ENCODE measurements around the gene EHD1. TPM values are rescaled to one million over a fixed set of nuclear protein-coding genes. Genes with fewer than 3 reads are reported as not detected.

EHD1 gene
- total and polyA plus RNA-seq, 9 of the 15 experiments (the other 6 are each of a cell fraction or from before 2014, with no cell fraction given) = 0.46 to 65.0 (median 16.4) TPM

DNA sequence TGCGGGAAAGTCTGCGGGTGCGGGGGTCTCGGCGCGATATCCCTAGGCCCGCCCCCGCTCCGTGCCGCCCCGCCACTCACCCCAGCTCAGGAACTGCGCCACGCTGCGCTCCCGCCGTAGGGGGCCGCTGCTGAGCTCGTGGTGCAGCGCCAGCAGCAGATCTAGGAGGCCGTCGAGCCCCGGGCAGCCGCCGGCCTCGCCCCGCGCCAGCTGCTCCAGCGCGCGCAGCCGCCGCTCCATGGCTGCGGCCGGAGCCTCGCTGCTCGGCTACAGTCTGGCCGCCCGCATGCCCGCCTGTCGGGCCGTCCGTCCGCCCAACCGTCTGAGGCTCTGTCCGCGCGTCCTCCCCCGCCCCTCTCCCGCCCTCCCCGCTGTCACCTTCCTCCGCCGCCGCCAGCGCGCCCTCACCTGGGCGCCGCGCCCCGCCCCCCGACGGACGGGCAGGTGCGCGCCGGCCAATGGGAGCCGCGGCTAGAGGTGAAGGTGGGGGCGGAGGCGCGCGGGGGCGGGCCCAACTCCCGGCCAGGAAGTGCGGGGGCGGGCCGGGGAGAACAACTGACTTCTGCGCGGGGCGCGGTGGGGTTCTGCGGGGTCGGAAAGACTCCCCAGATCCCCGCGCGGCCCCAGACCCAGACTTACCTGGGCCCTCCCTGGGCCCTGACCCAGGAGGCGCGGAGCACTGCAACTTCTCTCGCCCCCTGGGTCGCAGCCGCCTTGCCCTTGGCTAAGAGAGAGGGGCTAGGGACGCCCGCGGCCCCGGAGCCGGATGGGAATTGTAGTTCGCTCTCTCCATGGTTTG is 33.9 kb downstream of the EHD1 start, which contains the start of gene CDC42BPG (continued):
- TF ChIP-seq, protein P1, sequence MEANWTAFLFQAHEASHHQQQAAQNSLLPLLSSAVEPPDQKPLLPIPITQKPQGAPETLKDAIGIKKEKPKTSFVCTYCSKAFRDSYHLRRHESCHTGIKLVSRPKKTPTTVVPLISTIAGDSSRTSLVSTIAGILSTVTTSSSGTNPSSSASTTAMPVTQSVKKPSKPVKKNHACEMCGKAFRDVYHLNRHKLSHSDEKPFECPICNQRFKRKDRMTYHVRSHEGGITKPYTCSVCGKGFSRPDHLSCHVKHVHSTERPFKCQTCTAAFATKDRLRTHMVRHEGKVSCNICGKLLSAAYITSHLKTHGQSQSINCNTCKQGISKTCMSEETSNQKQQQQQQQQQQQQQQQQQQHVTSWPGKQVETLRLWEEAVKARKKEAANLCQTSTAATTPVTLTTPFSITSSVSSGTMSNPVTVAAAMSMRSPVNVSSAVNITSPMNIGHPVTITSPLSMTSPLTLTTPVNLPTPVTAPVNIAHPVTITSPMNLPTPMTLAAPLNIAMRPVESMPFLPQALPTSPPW (CRISPR knock-in tag; IDR thresholded peaks at IDR 0.05) = peak; percentile 88
- TF ChIP-seq TCFL5 (CRISPR knock-in tag; conservative IDR thresholded peaks at IDR 0.05) (no peak), PHB (CRISPR knock-in tag; IDR thresholded peaks at IDR 0.05) (no peak), KHSRP (IDR thresholded peaks at IDR 0.05) (no peak), ZNF239 (CRISPR knock-in tag; IDR thresholded peaks at IDR 0.05) (no peak), BRCA1 (IDR thresholded peaks at IDR 0.05) (no peak), BRCA1 (CRISPR knock-in tag; IDR thresholded peaks at IDR 0.05) (no peak), LARP7 (IDR thresholded peaks at IDR 0.05) (no peak), HLTF (IDR thresholded peaks at IDR 0.05) (no peak), PPARD (CRISPR knock-in tag; IDR thresholded peaks at IDR 0.05) (no peak), TCF3 (CRISPR knock-in tag; IDR thresholded peaks at IDR 0.05) (no peak), SLC30A9 (CRISPR knock-in tag; IDR thresholded peaks at IDR 0.05) (no peak), SRF (CRISPR knock-in tag; IDR thresholded peaks at IDR 0.05) (no peak), KDM5B (IDR thresholded peaks at IDR 0.05; ENCODE audit: insufficient replicate concordance, low read depth, low read length) (peak; percentile 17), U2AF2 (optimal IDR thresholded peaks at IDR 0.05; ENCODE audit: low read depth, low read length) (no peak), ZNF274 (IDR thresholded peaks at IDR 0.05; ENCODE audit: borderline replicate concordance, low read depth, low read length) (no peak)
- TF ChIP-seq, protein P2, sequence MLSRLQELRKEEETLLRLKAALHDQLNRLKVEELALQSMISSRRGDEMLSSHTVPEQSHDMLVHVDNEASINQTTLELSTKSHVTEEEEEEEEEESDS (CRISPR knock-in tag; IDR thresholded peaks at IDR 0.05) = no peak
- TF ChIP-seq, protein P3, sequence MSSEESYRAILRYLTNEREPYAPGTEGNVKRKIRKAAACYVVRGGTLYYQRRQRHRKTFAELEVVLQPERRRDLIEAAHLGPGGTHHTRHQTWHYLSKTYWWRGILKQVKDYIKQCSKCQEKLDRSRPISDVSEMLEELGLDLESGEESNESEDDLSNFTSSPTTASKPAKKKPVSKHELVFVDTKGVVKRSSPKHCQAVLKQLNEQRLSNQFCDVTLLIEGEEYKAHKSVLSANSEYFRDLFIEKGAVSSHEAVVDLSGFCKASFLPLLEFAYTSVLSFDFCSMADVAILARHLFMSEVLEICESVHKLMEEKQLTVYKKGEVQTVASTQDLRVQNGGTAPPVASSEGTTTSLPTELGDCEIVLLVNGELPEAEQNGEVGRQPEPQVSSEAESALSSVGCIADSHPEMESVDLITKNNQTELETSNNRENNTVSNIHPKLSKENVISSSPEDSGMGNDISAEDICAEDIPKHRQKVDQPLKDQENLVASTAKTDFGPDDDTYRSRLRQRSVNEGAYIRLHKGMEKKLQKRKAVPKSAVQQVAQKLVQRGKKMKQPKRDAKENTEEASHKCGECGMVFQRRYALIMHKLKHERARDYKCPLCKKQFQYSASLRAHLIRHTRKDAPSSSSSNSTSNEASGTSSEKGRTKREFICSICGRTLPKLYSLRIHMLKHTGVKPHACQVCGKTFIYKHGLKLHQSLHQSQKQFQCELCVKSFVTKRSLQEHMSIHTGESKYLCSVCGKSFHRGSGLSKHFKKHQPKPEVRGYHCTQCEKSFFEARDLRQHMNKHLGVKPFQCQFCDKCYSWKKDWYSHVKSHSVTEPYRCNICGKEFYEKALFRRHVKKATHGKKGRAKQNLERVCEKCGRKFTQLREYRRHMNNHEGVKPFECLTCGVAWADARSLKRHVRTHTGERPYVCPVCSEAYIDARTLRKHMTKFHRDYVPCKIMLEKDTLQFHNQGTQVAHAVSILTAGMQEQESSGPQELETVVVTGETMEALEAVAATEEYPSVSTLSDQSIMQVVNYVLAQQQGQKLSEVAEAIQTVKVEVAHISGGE (CRISPR knock-in tag; IDR thresholded peaks at IDR 0.05) = no peak
- TF ChIP-seq, protein P4, sequence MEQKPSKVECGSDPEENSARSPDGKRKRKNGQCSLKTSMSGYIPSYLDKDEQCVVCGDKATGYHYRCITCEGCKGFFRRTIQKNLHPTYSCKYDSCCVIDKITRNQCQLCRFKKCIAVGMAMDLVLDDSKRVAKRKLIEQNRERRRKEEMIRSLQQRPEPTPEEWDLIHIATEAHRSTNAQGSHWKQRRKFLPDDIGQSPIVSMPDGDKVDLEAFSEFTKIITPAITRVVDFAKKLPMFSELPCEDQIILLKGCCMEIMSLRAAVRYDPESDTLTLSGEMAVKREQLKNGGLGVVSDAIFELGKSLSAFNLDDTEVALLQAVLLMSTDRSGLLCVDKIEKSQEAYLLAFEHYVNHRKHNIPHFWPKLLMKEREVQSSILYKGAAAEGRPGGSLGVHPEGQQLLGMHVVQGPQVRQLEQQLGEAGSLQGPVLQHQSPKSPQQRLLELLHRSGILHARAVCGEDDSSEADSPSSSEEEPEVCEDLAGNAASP (IDR thresholded peaks at IDR 0.05) = no peak
- TF ChIP-seq, protein P5, sequence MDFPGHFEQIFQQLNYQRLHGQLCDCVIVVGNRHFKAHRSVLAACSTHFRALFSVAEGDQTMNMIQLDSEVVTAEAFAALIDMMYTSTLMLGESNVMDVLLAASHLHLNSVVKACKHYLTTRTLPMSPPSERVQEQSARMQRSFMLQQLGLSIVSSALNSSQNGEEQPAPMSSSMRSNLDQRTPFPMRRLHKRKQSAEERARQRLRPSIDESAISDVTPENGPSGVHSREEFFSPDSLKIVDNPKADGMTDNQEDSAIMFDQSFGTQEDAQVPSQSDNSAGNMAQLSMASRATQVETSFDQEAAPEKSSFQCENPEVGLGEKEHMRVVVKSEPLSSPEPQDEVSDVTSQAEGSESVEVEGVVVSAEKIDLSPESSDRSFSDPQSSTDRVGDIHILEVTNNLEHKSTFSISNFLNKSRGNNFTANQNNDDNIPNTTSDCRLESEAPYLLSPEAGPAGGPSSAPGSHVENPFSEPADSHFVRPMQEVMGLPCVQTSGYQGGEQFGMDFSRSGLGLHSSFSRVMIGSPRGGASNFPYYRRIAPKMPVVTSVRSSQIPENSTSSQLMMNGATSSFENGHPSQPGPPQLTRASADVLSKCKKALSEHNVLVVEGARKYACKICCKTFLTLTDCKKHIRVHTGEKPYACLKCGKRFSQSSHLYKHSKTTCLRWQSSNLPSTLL (IDR thresholded peaks at IDR 0.05) = no peak

Measured in K562 (cell line).